HS-27A (cell line): ENCODE measurements around the gene CCDC89.
A peak's percentile ranks its signal among the peaks of the same experiment; 100 is the strongest.
"Not testable (repeated sequence)": the region's sequence is repeated elsewhere in the genome, so short reads cannot be mapped to it uniquely, and the experiment has no call there.

ENCODE experiments used
- DNase-seq: peaks from one replicate; pipeline ENCODE4 v3.0.0-alpha.2; 2012; ENCODE audit warnings: low read depth, missing footprints

CCDC89 gene

GRCh38 chr11:85694385-85694980 lies 8.5 kb upstream of the CCDC89 start:
- DNase-seq = no peak

GRCh38 chr11:85685125-85685819 lies 723 bp downstream of the CCDC89 start:
- DNase-seq = no peak

GRCh38 chr11:85682330-85683305 lies 3.4 kb downstream of the CCDC89 start:
- DNase-seq = no peak

- no peak for DNase-seq
Observed at GRCh38 chr11:85680897-85681296, 5.1 kb downstream of the CCDC89 start.

- DNase-seq = no peak
Observed at GRCh38 chr11:85679576-85679975, 6.4 kb downstream of the CCDC89 start.

- no peak for DNase-seq
Observed at GRCh38 chr11:85673393-85673792, 12.6 kb downstream of the CCDC89 start.

- no peak for DNase-seq
Observed at GRCh38 chr11:85672105-85672902, 13.7 kb downstream of the CCDC89 start.

GRCh38 chr11:85670949-85671663 lies 14.9 kb downstream of the CCDC89 start:
- DNase-seq = not testable (repeated sequence)

GRCh38 chr11:85668157-85668556 lies 17.8 kb downstream of the CCDC89 start:
- DNase-seq = no peak

- DNase-seq = no peak
Observed at GRCh38 chr11:85666687-85667086, 19.3 kb downstream of the CCDC89 start.

- DNase-seq = no peak
Observed at GRCh38 chr11:85665733-85666132, 20.3 kb downstream of the CCDC89 start.

- peak; percentile 90 for DNase-seq
Observed at GRCh38 chr11:85664615-85665481, 21.1 kb downstream of the CCDC89 start, which contains the start of gene CREBZF. TSS of gene CREBZF (minus strand) at chr11:85665129. CDS start at chr11:85664875, 254 bp downstream.

GRCh38 chr11:85663753-85664614 lies 22.0 kb downstream of the CCDC89 start:
- DNase-seq = peak; percentile 39

GRCh38 chr11:85663080-85663752 lies 22.8 kb downstream of the CCDC89 start:
- no peak for DNase-seq

- DNase-seq = no peak
Observed at GRCh38 chr11:85661972-85662664, 23.9 kb downstream of the CCDC89 start.

- DNase-seq = no peak
Observed at GRCh38 chr11:85658180-85658579, 27.8 kb downstream of the CCDC89 start.

- no peak for DNase-seq
Observed at GRCh38 chr11:85656777-85657176, 29.2 kb downstream of the CCDC89 start.

GRCh38 chr11:85654343-85654742 lies 31.7 kb downstream of the CCDC89 start:
- DNase-seq = not testable (repeated sequence)
